ENCODE measurements around the gene JRKL.

DNA sequence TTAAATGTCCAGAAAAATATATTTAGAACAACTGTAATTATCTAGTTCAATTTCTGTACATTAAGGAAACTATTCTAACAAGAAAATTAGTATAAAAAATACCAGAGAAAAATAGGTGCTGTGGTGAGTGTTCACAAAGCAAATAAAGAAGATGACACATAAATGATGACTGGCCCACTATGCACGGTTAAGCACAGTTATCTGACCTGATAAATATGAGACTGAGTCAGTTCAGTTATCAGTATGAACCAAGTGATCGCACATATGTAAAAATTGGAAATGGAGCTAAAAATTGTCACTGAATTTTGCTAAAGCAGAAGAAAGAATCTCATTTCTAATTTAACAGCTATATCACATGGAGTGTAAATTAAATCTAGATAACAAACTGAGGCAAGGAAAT lies 28.0 kb upstream of the JRKL start:
- TF ChIP-seq, protein P1, sequence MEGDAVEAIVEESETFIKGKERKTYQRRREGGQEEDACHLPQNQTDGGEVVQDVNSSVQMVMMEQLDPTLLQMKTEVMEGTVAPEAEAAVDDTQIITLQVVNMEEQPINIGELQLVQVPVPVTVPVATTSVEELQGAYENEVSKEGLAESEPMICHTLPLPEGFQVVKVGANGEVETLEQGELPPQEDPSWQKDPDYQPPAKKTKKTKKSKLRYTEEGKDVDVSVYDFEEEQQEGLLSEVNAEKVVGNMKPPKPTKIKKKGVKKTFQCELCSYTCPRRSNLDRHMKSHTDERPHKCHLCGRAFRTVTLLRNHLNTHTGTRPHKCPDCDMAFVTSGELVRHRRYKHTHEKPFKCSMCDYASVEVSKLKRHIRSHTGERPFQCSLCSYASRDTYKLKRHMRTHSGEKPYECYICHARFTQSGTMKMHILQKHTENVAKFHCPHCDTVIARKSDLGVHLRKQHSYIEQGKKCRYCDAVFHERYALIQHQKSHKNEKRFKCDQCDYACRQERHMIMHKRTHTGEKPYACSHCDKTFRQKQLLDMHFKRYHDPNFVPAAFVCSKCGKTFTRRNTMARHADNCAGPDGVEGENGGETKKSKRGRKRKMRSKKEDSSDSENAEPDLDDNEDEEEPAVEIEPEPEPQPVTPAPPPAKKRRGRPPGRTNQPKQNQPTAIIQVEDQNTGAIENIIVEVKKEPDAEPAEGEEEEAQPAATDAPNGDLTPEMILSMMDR (IDR thresholded peaks at IDR 0.05), result no peak
- no peak for TF ChIP-seq POLR2A (IDR thresholded peaks at IDR 0.05)

All from adrenal gland (tissue), 5 donors.